GM19467 (cell line): ENCODE data around the gene SPARCL1.
"Not testable (repeated sequence)": the region's sequence is repeated elsewhere in the genome, so short reads cannot be mapped to it uniquely, and the experiment has no call there.

Experiments
- ATAC-seq: cut with Tn5 transposase; IDR thresholded peaks from one replicate; pipeline ENCODE4 v1.9.1; 2021; ENCODE audit warnings: mild to moderate bottlenecking, moderate library complexity; ENCODE audit not compliant: unreplicated experiment

SPARCL1 gene

GRCh38 chr4:87529187-87529586 is at the start of gene SPARCL1:
SPARCL1 (minus strand) TSS chr4:87529376; CDS start chr4:87499574, 29,802 bp downstream.
- no peak for ATAC-seq

- ATAC-seq: no peak
Measured at GRCh38 chr4:87575983-87576382, 46.8 kb upstream of the SPARCL1 start.

- ATAC-seq: no peak
Measured at GRCh38 chr4:87575408-87575807, 46.2 kb upstream of the SPARCL1 start.

- no peak for ATAC-seq
Measured at GRCh38 chr4:87574996-87575395, 45.8 kb upstream of the SPARCL1 start.

- ATAC-seq: not testable (repeated sequence)
Measured at GRCh38 chr4:87574376-87574775, 45.2 kb upstream of the SPARCL1 start.

- ATAC-seq: no peak
Measured at GRCh38 chr4:87570290-87570805, 41.2 kb upstream of the SPARCL1 start.

GRCh38 chr4:87567191-87567590 is 38.0 kb upstream of the SPARCL1 start:
- no peak for ATAC-seq

GRCh38 chr4:87566276-87566675 is 37.1 kb upstream of the SPARCL1 start:
- ATAC-seq: no peak

GRCh38 chr4:87565746-87566145 is 36.6 kb upstream of the SPARCL1 start:
- no peak for ATAC-seq

GRCh38 chr4:87560802-87561201 is 31.6 kb upstream of the SPARCL1 start:
- no peak for ATAC-seq

- ATAC-seq: peak; percentile 99
Measured at GRCh38 chr4:87559090-87559837, 30.1 kb upstream of the SPARCL1 start.

- no peak for ATAC-seq
Measured at GRCh38 chr4:87557348-87557747, 28.2 kb upstream of the SPARCL1 start.

- ATAC-seq: no peak
Measured at GRCh38 chr4:87555773-87556619, 26.8 kb upstream of the SPARCL1 start.

GRCh38 chr4:87553182-87553581 is 24.0 kb upstream of the SPARCL1 start:
- no peak for ATAC-seq

- no peak for ATAC-seq
Measured at GRCh38 chr4:87551361-87551760, 22.2 kb upstream of the SPARCL1 start.

GRCh38 chr4:87547016-87547708 is 18.0 kb upstream of the SPARCL1 start:
- ATAC-seq: no peak

GRCh38 chr4:87545052-87545451 is 15.9 kb upstream of the SPARCL1 start:
- ATAC-seq: no peak

- no peak for ATAC-seq
Measured at GRCh38 chr4:87543835-87544461, 14.8 kb upstream of the SPARCL1 start.

- no peak for ATAC-seq
Measured at GRCh38 chr4:87542734-87543312, 13.6 kb upstream of the SPARCL1 start.

GRCh38 chr4:87541956-87542709 is 13.0 kb upstream of the SPARCL1 start:
- no peak for ATAC-seq
